Measurements from ENCODE around the gene NRBF2.
"Not testable (repeated sequence)": the region's sequence is repeated elsewhere in the genome, so short reads cannot be mapped to it uniquely, and the experiment has no call there.

The NRBF2 gene

DNA sequence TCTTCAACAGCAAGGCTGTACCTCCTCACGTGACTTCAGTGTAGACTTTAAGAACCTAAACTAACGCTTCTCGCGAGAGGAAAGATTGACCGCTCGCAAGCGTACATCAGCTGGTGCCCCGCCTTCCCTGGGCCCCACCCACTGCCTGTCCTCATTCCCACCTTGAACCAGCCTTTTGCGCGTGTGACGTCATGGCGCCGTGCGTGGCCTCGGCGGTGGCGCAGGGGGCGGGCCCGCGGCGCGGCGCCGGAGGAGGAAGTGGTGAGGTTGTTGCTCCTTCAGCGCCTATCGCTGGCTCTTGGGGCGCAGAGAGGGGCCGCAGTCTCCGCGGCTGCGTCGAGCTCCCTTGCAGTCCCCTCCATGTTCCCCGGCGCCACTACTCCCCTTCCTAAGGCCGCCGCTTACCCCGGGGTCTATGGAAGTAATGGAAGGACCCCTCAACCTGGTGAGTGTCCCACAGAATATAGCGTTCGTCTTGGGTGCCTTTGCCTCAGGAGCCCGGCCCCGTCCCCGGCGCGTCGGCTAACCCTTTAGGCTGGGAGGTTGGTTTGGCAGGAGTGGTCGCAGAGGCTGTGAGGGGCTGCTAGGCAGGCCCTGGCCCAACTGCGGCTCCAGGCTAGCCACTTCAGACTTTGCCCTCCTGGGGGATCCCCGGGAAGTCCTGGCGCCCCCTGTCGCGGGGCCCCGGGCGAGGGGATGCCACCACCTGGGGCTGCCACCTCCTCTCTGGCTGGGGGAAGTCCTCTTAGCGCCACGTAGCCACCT, at the start of gene NRBF2:
NRBF2 (plus strand) TSS at position 273 of the 765 bp plus-strand sequence; CDS start at position 416, 143 bp downstream.
- DNase-seq (ENCODE audit: low read depth), result peak; percentile 93

DNA sequence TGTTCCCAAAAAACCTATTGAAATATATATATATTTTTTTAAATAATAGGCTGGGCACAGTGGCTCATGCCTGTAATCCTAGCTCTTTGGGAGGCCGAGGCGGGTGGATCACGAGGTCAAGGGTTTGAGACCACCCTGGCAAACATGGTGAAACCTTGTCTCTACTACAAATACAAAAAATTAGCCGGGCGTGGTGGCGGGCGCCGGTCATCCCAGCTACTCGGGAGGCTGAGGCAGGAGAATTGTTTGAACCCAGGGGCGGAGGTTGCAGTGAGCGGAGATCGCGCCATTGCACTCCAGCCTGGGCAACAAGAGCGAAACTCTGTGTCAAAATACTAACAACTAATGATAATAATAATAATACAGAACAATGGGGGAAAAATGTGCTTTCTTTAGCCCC, 49.7 kb upstream of the NRBF2 start:
- DNase-seq (ENCODE audit: low read depth), result not testable (repeated sequence)

DNA sequence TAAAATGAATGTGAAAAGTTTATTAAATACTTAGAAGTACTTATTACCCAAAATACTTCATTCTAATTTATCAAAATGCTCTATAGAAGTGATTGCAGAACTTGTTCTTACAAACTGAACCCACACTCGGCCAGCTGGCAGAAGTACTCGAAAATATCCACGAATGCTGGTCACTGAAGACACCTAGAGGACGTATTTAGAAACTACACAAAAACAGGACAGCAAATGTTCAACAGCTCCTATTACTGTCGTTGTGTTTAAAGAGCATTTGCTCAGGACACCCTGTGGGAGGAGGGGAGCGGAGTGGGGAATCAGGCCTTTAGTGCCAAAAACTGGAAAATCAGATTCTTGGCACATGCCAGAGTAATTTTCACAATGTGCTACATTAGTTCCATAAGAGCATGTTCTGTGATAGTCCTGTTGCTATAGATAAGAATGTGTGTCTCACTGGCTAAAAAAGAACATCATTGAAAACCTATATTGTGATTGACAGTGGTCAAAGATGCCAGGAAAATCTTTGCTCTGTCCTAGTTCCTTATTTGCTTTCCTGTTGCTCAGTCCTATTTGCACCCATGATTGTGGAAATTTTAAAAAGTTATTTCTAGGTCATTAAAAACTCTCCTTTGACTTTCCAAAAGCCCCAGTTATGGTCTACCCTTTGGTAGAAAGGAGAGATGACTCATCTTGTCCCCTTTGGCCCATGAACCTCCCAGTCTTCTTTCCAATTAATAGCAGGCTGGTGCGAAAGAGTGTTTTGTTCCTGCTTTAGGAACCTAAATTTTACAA, 49.0 kb upstream of the NRBF2 start:
- peak; percentile 48 for DNase-seq (ENCODE audit: low read depth)

DNA sequence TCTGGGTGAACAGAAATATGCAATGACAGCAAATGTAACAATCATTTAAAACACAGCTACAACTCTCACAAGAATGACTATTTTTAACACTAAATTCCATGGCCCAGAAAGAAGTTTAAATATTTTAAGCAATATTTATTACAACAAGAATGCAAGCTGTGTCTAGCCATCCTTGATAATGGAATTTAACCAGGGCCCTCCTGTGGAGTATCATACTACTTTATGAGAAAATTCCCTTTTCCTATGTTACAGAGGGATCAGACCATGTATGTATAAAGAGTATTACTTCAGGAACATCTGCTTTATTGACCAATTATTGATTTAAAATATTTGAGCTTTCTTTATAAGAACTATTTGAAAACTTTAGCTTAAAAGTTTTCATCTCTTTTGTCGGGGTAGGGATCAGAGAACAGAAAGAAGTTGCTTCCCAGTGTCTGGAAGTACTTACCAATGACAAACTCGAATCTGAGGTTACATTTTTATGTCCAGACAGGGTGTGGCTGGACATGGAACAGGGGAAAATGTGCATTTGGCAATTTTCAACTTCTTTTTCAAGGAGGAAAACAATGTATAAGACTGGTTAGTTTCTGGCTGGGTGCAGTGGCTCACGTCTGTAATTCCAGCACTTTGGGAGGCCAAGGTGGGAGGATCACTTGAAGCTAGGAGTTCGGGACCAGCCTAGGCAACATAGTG, 48.3 kb upstream of the NRBF2 start:
- DNase-seq (ENCODE audit: low read depth), result no peak

DNA sequence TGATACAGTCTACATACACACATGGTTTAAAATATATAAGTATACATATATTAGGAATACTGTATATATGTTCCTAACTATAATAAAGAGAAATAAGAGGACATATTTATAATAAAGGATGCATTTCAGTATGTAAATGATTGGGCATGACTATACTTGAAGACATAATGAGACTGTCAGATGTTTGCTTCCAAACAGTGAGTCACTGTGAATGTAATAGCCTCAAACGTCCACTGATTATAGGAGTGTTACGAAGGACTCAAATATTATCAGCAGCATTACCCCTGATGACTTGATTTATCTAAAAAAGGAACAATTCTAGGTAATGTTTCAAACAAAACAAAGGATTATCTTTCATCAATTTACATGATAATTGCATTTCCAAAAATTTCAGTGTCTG, 39.9 kb upstream of the NRBF2 start:
- DNase-seq (ENCODE audit: low read depth), result no peak

DNA sequence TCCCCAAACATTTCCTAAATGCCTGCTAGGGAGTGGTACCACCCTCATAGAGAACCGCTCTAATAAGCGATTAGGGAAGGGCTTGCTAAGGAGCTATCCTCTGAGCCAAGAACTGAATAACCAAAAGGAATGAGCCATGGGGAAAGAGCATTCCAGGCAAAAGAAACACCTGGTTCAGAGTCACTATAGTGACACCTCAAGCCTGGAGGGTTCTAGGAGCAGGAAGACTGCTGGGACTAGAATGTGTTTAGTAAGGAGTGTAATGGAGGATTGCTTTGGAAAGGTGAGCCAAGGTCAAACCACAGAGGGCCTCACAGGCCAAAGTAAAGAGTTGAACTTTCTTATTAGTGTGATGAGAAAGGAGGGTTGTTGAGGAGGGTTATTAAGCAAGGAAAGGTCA, 38.7 kb upstream of the NRBF2 start:
- no peak for DNase-seq (ENCODE audit: low read depth)

DNA sequence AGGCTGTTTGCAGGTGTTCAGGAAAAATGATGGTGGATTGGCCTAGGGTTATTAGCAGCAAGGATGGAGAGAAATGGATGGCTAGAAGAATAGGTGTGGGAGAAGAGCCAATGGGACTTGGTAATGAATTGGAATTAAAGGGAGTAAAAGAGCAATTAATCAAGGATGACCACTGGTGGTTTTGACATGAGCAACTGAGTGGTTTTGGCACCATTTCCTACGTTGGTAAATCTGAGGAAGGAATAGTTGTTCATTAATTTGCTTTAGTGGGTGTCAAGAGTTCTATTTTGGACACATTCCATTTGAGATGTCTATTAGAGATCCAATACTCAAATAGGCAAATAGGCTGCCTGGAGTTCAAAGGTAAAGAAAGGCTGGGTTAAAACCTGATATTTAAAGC, 38.2 kb upstream of the NRBF2 start:
- no peak for DNase-seq (ENCODE audit: low read depth)

DNA sequence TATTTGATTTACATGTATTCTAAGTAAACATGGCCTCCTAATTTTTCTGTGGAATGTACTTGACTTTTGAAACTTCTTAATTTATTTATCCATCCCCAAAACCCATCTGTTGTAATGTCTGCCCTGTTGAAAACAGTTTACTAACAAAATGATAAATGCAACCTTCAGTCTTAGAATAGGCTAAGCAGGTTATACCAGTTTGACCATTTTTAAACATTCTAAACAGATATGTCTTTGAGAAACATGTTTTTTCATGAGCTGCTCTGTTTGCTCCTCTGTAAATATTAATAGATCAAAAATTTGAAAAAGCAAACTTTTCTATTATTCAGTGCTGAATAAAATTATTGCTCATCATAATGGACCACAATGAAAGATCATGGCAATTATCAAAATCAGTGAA, 33.4 kb upstream of the NRBF2 start:
- no peak for DNase-seq (ENCODE audit: low read depth)

DNA sequence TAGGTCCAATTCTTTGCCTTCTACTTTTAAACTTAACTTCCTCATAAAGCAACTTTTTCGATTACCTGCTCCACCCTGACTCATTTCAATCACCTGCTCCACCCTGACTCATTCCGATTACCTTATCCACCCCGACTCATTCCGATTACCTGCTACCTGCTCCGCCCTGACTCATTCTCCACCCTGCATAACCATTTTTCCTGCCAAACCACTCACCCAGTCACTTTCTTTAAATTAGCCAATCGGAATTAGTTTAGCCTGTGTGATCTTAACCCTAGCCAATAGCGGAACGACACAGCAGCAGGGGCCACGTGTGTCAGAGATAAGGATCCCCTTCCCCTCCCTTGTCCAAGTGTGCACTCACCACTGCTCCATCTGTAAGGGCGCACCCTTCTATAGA, 32.0 kb upstream of the NRBF2 start:
- not testable (repeated sequence) for DNase-seq (ENCODE audit: low read depth)

DNA sequence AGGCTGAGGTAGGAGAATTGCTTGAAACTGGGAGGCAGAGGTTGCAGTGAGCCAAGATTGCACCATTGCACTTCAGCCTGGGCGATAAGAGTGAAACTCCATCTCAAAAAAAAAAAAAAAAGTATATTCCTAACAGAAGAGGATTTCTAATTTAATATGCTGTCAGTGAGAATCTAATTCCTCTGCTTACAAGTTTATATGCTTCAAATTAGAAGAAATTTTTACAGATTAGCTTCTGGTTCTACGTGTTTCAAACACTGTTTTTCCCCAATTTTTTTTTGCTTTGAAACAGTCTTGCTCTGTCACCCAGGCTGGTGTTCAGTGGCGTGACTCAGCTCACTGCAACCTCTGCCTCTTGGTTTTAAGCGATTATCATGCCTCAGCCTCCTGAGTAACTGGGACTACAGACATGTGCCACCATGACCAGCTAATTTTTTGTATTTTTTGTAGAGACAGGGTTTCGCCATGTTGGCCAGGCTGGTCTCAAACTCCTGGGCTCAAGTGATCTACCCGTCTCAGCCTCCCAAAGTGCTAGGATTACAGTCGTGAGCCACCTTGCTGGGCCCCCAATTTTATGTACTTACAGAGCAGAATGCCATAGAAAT, 30.7 kb upstream of the NRBF2 start:
- not testable (repeated sequence) for DNase-seq (ENCODE audit: low read depth)

DNA sequence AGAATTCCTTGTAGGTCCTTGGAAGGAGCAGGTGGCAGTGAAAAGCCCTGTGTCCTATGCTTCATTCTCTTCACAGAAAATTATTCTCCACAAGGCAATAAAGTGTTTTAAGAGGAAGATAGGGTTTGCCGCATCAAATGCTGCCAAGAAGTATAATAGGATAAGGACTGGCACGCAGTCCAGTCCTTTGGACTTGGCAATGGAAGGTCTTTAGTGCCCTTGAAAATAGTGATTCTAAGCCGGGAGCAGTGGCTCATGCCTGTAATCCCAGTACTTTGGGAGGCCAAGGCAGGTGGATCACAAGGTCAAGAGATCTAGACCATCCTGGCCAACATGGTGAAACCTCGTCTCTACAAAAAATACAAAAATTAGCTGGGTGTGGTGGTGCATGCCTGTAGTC, 29.9 kb upstream of the NRBF2 start:
- not testable (repeated sequence) for DNase-seq (ENCODE audit: low read depth)

DNA sequence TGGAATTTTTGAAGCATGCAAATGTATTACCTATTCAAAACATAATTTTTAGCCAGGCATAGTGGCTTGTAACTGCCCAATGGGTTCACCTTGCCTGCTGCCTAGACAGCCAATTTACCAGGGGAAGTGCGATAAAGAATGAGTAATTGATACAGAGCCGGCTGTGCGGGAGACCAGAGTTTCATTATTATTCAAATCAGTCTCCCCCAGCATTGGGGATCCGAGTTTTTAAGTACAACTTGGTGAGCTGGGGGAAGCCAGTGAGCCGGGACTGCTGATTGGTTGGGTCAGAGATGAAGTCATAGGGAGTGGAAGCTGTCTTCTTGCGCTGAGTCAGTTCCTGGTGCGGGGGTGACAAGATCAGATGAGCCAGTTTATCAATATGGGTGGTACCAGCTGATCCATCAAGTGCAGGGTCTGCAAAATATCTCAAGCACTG, 29.1 kb upstream of the NRBF2 start:
- DNase-seq (ENCODE audit: low read depth), result no peak

DNA sequence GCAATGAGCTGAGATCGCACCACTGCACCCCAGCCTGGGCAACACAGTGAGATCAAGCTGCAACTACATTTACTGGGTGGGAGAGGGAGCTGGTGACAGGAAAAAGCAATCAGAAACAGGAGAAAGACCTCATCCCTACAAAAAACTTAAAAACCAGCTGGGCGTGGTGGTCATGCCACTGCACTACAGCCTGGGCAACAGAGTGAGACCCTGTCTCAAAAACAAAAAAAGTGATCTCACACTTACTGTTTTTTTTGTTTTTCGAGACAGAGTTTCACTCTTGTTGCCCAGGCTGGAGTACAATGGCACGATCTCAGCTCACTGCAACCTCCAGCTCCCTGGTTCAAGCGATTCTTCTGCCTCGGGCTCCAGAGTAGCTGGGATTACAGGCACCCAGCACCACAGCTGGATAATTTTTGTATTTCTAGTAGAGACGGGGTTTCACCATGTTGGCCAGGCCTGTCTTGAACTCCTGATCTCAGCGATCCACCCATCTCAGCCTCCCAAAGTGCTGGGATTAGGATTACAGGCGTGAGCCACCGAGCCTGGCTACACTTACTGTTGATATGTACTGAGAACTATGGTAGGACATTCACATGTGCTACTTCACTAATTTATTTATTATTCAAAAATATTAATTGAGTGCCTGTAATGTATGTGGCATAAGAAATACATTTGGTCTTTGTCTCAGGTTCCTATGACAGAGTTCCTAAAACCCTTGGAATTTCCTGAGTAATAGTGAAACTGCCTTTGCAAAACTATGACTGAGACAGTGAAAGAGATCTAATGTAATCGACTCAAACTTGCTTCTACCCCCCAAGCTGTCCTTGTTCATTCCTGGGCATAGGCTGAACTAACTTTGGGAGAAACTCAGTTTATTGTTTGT, 27.7 kb upstream of the NRBF2 start:
- peak; percentile 34 for DNase-seq (ENCODE audit: low read depth)

DNA sequence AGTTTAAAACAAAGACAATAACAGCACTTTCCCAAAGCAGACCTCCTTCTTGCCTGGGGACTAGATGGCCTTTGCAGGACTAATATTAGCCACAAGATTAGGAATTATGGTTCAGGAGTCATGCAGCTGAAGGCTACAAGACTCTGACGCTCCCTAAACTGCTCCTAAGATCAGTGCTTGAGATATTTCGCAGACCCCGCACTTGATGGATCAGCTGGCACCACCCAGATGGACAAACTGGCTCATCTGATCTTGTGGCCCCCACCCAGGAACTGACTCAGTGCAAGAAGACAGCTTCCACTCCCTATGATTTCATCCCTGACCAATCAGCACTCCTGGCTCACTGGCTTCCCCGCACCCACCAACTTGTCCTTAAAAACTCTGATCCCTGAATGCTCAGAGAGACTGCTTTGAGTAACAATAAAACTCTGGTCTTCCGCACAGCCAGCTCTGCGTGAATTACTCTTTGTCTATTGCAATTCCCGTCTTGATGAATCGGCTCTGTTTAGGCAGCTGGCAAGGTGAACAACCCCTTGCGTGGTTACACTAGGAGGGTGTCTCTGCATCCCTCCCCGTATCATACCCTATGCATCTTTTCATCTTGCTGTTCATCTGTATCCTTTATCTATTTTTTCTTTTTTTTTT, 26.9 kb upstream of the NRBF2 start:
- peak; percentile 34 for DNase-seq (ENCODE audit: low read depth)

DNA sequence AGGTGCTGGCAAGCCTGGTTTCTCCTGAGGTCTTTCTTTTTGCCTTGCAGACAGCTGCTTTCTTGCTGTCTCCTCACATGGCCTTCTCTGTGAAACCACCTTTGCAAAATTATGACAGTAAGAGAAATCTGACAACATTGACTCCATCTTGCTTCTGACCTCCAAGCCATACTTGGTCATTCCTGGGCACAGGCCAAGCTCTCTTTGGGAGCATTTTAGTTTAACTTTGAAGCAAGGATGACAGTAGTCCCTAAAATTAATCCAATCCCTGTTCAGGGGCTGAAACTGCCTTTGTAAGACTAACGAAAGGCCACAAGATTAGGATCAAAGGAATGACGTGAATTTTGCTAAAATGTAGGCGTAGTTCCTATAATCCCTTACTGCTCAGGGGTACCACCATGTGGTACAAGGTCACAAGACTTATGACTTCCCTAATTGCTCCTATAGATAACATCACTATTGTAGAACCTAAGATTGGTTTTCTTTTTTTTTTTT, 25.1 kb upstream of the NRBF2 start:
- no peak for DNase-seq (ENCODE audit: low read depth)

DNA sequence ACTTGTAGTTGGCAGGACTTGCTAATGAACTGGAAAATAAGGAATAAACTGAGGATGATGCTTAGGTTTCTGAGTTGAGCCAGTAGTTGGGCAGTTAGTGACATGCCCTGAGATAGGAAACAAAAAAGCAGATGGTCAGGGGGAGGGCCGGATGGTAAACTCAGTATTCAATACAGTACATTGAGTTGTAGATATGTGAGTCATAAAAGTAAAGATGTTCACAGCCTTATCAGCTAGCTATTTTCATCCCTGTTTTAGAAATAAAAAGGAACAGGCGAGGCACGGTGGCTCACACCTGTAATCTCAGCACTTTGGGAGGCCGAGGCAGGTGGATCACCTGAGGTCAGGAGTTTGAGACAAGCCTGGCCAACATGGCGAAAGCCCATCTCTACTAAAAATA, 22.2 kb upstream of the NRBF2 start:
- no peak for DNase-seq (ENCODE audit: low read depth)

DNA sequence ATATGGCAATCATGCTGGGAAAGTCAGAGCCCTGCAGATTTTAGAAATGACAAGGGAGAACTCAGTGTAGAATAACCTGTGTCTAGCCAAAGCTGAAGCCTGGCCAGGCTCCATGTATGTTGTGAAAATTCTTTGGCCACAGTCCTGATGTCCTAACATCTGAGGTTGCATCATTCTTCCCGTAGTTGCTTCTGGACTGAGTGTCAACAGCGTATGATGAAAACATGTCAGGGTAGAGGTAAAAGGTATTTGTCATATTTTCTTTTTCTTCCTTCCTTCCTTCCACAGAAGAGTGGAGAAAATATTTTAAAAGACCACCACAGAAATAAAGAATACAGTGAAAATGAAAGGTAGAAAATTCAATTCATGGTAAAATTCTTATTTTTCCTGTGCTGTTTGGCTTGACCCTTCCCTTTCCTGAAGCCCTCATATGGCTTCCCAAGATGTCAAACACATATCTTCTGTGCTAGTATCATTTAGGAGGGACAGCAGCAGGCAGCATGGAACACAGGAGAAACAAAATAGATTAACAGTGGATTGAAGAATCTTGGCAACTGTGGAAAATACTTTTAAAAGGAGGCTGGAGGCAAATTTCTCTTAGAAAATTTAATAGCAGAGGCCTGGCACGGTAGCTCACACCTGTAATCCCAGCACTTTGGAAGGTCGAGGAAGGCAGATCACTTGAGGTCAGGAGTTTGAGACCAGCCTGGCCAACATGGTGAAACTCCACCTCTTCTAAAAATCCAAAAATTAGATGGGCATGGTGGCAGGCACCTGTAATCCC, 18.9 kb upstream of the NRBF2 start:
- DNase-seq (ENCODE audit: low read depth), result peak; percentile 68

DNA sequence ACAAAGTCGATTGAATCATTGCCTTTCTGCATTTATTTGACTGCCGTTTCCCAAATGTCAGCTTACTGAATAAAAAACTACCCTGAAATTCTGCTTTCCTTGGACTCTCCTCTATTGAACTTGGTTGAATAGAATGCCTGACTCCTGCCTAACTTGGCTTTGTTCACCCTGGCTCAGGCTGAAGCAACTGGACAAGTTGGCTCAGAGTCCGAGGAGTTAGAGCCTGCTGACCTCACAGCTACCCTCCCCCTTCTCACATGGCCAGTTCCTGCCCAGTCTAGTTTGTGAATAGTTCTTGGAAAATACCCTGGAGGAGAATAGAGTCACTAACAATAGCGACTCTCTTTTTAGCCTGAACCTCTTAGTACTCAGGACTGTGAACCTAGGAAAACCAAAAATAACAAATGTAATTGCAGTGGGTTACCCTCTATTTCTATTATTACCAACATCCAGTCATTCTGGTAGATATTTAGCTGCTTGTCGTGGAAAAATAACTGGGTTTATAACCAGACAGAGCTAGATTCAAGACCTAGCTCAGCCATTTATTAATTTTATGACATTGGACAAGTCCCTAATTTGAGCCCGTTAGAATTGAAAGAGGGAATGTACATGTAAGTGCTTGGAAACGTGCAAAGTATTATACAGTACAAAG, 17.3 kb upstream of the NRBF2 start:
- no peak for DNase-seq (ENCODE audit: low read depth)

DNA sequence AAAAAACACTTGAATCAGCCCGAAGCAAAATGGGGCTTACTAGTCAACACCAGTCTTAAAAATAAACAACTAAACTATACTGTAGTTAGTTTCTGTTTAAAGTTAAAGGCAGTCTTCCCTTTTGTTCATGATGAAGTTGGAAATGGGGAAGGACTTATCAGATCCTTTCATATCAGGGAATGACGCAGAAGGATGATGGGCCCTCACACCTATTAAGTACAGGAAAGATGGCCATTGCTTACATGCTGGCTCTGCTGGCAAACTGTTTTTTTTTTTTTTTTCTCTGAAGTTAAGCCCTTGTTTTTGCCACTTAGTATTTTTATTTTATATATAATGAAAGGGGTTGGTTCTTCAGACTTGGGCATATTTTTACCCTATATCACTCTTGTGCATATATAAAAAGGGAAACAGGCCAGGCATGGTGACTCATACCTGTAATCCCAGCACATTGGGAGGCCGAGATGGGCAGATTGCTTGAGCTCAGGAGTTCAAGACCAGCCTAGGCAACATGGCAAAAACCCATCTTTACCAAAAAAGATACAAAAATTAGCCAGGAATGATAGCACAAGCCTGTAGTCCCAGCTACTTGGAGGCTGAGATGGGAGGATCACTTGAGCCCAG, 16.6 kb upstream of the NRBF2 start:
- DNase-seq (ENCODE audit: low read depth), result no peak
